SJCRH30 (cell line): ENCODE results near the gene XRCC1. TPM values are rescaled to one million over a fixed set of nuclear protein-coding genes. Genes with fewer than 3 reads are reported as not detected.

Source experiments
- total RNA-seq: library from RNA; depleted of rRNA; stranded (reverse); fragments of >200 nt; shearing (Covaris generic); gene quantifications from 2 replicates; pipeline ENCODE4 v1.2.3, GENCODE V29; 2014; rRNA removed

Gene XRCC1
- total RNA-seq, 1 experiment from 2014 or later: 43.5 TPM

Other genes starting within 250 kb of the XRCC1 start
- not detected in 2 replicates for gene CD177, start 221.8 kb downstream of the XRCC1 start, total RNA-seq
- not detected in 2 replicates for gene TEX101, start 160.6 kb downstream of the XRCC1 start, total RNA-seq
- not detected in 2 replicates for gene LYPD3, start 109.9 kb downstream of the XRCC1 start, total RNA-seq
- 4.4 and 5.2 TPM in 2 replicates for gene PHLDB3, start 70.8 kb downstream of the XRCC1 start, total RNA-seq
- gene ETHE1, start 48.3 kb downstream of the XRCC1 start, total RNA-seq: 11.5 and 12.2 TPM in 2 replicates
- gene ZNF575, start 42.3 kb downstream of the XRCC1 start, total RNA-seq: not detected in 2 replicates
- gene PINLYP, start 274 bp upstream of the XRCC1 start, total RNA-seq: 2.7 and 3.9 TPM in 2 replicates
- 24.0 and 24.6 TPM in 2 replicates for gene IRGQ, start 20.6 kb upstream of the XRCC1 start, total RNA-seq
- 10.3 and 13.1 TPM in 2 replicates for gene ZNF576, start 21.1 kb upstream of the XRCC1 start, total RNA-seq
- 0.10 and 0.12 TPM in 2 replicates for gene SRRM5, start 36.6 kb upstream of the XRCC1 start, total RNA-seq
- 46.8 and 56.2 TPM in 2 replicates for gene ZNF428, start 44.1 kb upstream of the XRCC1 start, total RNA-seq
- gene CADM4, start 64.3 kb upstream of the XRCC1 start, total RNA-seq: 3.1 and 3.2 TPM in 2 replicates
- 9.4 and 16.6 TPM in 2 replicates for gene PLAUR, start 94.6 kb upstream of the XRCC1 start, total RNA-seq
- gene IRGC, start 140.5 kb upstream of the XRCC1 start, total RNA-seq: not detected in 2 replicates
- gene SMG9, start 179.4 kb upstream of the XRCC1 start, total RNA-seq: 22.5 and 25.7 TPM in 2 replicates
- 0.38 and 0.63 TPM in 2 replicates for gene KCNN4, start 205.4 kb upstream of the XRCC1 start, total RNA-seq
- 0.06 and 0.35 TPM in 2 replicates for gene LYPD5, start 226.9 kb upstream of the XRCC1 start, total RNA-seq